ENCODE results near the gene CDH18.

The CDH18 gene

GRCh38 chr5:19928562-19929421, 59.2 kb downstream of the CDH18 start:
- no peak for DNase-seq (ENCODE audit: low read depth)

DNA sequence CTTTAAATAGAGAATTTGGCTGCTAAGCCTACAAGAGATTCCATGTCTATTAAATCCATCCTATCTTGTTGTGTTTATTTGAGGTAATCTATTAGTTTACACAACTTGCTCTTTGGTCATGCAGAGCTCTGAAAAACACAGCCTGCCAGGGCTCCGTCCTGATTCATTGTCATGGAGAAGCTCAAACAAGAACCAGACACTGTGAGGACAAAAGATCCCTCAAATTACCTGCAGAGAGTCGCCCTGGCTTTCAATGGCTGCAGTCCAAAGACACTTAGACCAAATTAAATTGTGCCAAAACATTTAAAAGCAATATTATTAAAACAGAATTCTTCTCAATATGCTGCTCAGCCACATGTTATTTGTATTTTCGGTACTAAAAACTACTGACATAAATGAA, 60.1 kb downstream of the CDH18 start:
- no peak for DNase-seq (ENCODE audit: low read depth)

GRCh38 chr5:19927170-19927569, 60.8 kb downstream of the CDH18 start:
- DNase-seq (ENCODE audit: low read depth), result no peak

DNA sequence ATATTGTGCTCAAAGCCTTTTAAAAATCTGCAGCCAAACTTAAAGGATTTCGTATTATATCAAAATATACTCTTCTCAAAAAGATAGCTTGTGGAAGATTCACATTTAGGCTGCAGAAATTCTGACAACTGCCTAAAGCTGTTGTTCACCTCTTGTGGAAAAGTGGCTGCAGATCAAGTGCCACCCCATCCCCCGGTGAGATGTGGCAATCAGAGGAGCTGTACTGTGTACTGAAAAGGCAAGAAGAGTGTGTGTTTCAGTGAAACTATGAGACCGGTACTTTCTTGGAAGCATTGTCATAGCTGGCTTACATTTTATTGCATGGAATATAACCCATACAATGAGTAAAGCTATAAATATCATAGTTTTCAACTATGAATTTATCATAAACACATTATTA, 64.3 kb downstream of the CDH18 start:
- DNase-seq (ENCODE audit: low read depth), result no peak

DNA sequence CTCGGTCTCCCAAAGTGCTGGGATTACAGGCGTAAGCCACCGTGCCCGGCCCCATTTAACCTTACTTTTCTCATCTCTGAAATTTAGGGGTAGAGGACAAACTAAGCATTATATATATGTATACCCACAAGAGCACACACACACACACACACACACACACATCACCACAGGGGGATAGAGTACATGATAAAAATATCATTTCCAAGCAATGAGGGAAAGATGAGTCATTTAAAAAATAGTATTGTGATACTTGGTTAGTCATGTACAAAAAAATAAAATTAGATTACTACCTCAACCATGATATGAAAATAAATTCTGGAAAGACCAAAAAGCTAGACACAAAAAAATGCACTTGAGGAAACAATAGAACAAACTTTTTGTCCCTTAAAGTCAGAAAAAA, 67.2 kb downstream of the CDH18 start:
- no peak for DNase-seq (ENCODE audit: low read depth)

DNA sequence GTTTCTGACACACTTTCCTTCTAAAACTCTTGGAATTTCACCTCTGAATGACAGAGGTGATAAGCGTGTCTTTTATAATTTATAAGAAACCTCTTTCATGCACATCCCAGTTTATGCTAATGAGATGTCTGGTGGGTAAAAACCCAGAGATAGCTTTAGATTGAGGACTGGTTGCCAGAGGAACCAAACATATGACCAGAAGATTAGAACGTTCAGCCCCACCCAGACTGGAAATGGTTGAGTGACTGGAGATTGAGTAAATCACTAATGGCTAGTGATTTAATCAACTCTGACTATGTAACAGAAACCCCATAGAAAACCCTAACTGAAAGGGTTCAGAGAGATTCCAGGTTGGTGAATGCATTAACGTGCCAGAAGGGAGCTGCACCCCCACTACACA, 69.2 kb downstream of the CDH18 start:
- no peak for DNase-seq (ENCODE audit: low read depth)

- DNase-seq (ENCODE audit: low read depth), result no peak
Measured at GRCh38 chr5:19917588-19918122, 70.3 kb downstream of the CDH18 start.

GRCh38 chr5:19910136-19910535, 77.9 kb downstream of the CDH18 start:
- no peak for DNase-seq (ENCODE audit: low read depth)

DNA sequence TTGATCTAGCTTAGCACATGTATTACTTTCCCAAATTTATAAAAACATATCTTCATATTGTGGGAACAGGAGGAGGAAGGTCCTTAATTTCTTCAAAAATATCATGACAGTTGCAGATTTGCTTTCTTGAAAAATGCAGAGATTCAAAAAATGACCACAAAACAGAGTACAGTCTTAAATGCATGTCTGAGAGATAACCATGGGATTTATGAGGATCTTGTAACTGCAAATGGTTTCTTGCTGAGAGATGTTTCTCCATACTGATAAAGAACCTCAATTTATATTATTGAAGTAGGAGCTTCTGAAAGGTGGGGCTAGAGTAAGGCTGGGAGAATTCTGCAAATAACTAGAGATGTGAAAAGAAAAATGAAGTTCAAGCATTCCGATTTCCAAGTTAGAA, 83.2 kb downstream of the CDH18 start:
- no peak for DNase-seq (ENCODE audit: low read depth)

DNA sequence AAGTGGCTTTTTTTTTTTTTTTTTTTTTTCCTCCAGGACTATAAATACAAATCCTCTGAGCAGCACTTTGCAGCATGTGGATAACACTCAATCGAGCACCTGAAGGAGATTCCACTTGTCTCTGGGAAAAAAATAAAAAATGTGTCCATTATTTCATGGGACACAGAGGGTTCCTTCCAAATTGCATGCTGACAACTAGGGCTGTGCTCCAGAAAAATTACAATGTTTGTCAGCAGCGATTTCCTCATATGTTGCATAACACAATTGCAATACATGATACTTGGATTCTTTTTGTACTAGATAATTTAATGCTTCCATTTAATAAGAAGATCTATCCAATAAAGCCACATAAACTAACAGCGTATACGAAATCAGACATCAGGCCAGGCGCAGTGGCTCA, 84.4 kb downstream of the CDH18 start:
- DNase-seq (ENCODE audit: low read depth), result no peak

- no peak for DNase-seq (ENCODE audit: low read depth)
Measured at GRCh38 chr5:19902316-19902934, 85.6 kb downstream of the CDH18 start.

- DNase-seq (ENCODE audit: low read depth), result no peak
Measured at GRCh38 chr5:19900269-19900668, 87.7 kb downstream of the CDH18 start.

GRCh38 chr5:19891658-19892057, 96.3 kb downstream of the CDH18 start:
- no peak for DNase-seq (ENCODE audit: low read depth)

DNA sequence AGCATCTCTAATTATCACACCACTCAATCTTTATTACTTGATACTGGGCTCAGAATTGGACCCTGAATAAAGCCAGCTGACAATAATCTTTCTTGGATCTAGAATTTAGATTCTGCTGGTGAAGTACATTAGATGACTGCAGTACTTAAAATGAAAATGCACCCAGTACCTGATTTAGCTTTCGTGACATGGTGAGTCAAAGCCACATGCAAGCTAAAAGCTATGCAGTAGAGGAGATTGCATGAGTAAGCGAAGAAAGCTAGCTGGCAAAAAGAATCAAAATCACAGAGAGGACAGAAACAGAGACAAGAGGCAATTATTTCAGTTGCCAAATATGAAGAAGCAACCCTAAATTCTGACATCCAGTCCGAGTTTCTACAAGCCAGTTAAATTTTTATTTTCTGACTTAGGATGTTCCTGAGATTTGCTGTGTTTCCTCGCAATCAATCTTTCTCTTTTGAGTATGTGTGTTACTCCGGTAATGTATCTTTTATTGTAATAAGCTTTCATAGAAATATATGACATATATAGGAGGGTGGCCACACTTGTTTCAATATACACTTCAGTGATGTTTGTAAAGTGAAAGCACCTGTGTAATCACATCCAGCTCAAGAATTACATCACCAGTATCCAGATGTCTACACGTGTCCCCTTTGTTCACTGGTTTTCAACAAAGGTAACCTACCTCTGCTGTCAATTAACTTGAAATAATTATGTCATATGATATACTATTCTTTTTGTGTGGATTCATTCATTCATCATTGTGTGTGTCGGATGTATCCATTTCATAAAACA, 101.7 kb downstream of the CDH18 start:
- no peak for DNase-seq (ENCODE audit: low read depth)

- no peak for DNase-seq (ENCODE audit: low read depth)
Measured at GRCh38 chr5:19885040-19885824, 102.8 kb downstream of the CDH18 start.

- no peak for DNase-seq (ENCODE audit: low read depth)
Measured at GRCh38 chr5:19880859-19881436, 107.1 kb downstream of the CDH18 start.

- no peak for DNase-seq (ENCODE audit: low read depth)
Measured at GRCh38 chr5:19880458-19880857, 107.5 kb downstream of the CDH18 start.

DNA sequence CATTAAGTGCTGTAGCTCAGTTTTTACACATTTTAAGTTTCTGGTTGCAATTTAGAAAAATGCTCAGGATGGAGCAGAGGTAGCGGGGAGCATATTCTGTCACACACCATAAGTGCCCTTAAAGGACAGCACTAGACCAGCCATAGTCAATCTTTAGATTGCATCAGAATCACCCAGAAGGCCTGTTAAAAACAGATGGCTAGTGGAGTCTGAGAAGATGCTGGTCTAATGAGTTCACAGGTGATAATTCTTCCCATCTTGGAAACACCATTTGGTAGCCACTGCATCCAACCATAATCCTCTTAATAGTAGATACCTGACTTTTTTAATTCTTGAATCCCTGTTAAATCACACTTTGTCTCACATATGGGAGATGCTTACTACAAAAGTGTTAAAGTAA, 113.2 kb downstream of the CDH18 start:
- no peak for DNase-seq (ENCODE audit: low read depth)

DNA sequence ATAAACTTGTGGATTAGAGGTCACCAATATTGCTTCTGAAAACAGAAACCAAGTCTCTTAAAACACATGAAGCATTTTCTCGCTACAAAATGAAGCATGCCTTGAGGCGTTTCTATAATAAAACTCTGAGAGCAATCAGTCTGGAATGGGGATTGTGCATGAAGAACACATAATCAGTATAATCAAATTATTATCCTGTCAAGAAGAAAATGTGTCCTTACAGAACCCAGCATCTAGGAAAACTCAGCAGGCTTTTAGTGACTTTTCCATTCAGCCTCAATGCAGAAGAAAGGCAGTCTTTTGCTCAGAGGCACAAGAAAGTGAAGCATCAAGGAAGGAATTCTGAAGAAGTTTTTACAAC, 121.9 kb downstream of the CDH18 start:
- no peak for DNase-seq (ENCODE audit: low read depth)

DNA sequence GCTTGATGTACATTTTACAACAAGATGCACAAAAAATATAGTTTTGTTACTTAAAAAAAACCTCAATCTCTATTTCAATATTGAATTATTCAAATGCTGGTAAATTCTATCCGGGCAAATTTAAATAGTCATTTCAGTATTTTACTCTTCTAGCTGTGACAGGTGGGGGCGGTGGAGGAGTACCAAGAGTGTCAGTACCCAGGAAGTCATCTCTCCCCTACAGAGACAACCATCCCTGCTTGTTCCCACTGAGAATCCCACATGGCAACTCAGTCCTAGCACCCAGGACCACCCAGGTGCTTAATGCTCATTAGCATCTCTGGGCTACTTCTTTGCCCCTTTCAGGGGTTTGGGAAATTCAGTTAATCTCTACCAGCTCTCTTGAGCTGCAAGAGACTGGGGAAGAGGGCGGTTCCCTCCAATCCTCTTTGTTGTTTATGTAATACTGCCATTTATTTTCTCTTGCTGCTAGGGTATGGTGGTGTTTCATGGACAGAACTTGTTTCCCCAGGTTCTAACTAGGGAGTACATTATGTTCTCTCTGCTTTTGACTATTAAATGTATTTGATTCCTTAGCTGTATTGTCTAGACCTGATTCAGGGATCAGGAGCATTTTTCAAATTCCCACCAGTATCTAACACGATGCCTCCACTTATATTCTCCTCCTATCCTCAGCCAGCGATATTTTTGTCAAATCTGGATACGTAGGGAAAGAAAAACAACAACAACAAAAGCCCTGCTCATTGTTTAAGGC, 122.5 kb downstream of the CDH18 start:
- DNase-seq (ENCODE audit: low read depth), result no peak

GRCh38 chr5:19862711-19863110, 125.3 kb downstream of the CDH18 start:
- no peak for DNase-seq (ENCODE audit: low read depth)
